ENCODE measurements around the gene RCC1.

GRCh38 chr1:28480308-28480707 is 25.5 kb upstream of the RCC1 start:
- TF ChIP-seq CTCF (IDR thresholded peaks at IDR 0.05; ENCODE audit: extremely low read depth in 1 of 2, insufficient read depth in 1 of 2, low read depth in 1 of 2, low read length in 2 of 2) (no peak), POLR2A (IDR thresholded peaks at IDR 0.05; ENCODE audit: low read depth, low read length) (no peak), MAX (IDR thresholded peaks at IDR 0.05; ENCODE audit: insufficient read depth, insufficient read length) (no peak), EZH2 (IDR thresholded peaks at IDR 0.05; ENCODE audit: borderline replicate concordance, low read depth, low read length, severe bottlenecking) (no peak)

All from endothelial cell of umbilical vein (primary cell).